Activated naive CD4-positive, alpha-beta T cell (primary cell): ENCODE measurements around the gene GBE1.
"Not testable (repeated sequence)": the region's sequence is repeated elsewhere in the genome, so short reads cannot be mapped to it uniquely, and the experiment has no call there.

Experiments
- DNase-seq, 4 experiments: peaks; one replicate each; lab custom pipeline; 2025; lab: John Stamatoyannopoulos, UW

The GBE1 gene

GRCh38 chr3:81760924-81761903 lies at the start of gene GBE1:
TSS of gene GBE1 (minus strand) at chr3:81761645. CDS start at chr3:81761517, 128 bp downstream.
- DNase-seq: peak; percentile 69 to 83 (median 78)

GRCh38 chr3:81808900-81809299 lies 47.5 kb upstream of the GBE1 start:
- DNase-seq: no peak

GRCh38 chr3:81799403-81799802 lies 38.0 kb upstream of the GBE1 start:
- DNase-seq: no peak

- no peak for DNase-seq
These were observed 32.0 kb upstream of the GBE1 start for GRCh38 chr3:81793410-81793809.

- no peak for DNase-seq
These were observed 28.7 kb upstream of the GBE1 start for GRCh38 chr3:81790117-81790516.

GRCh38 chr3:81789691-81790090 lies 28.2 kb upstream of the GBE1 start:
- no peak for DNase-seq

- no peak for DNase-seq
These were observed 27.2 kb upstream of the GBE1 start for GRCh38 chr3:81788610-81789009.

- no peak for DNase-seq
These were observed 26.6 kb upstream of the GBE1 start for GRCh38 chr3:81788044-81788443.

GRCh38 chr3:81782585-81782984 lies 21.1 kb upstream of the GBE1 start:
- DNase-seq: no peak

- no peak for DNase-seq
These were observed 17.3 kb upstream of the GBE1 start for GRCh38 chr3:81778678-81779182.

GRCh38 chr3:81776643-81777042 lies 15.2 kb upstream of the GBE1 start:
- no peak for DNase-seq

- no peak for DNase-seq
These were observed 9.3 kb upstream of the GBE1 start for GRCh38 chr3:81770710-81771109.

GRCh38 chr3:81769299-81769698 lies 7.9 kb upstream of the GBE1 start:
- DNase-seq: no peak

GRCh38 chr3:81767250-81767859 lies 5.9 kb upstream of the GBE1 start:
- not testable (repeated sequence) for DNase-seq

- DNase-seq: no peak
These were observed 4.0 kb upstream of the GBE1 start for GRCh38 chr3:81765400-81765799.

GRCh38 chr3:81764665-81765064 lies 3.2 kb upstream of the GBE1 start:
- no peak for DNase-seq

GRCh38 chr3:81764002-81764401 lies 2.6 kb upstream of the GBE1 start:
- DNase-seq: no peak

- DNase-seq: no peak
These were observed 1.6 kb upstream of the GBE1 start for GRCh38 chr3:81763001-81763400.

GRCh38 chr3:81761904-81762580 lies 597 bp upstream of the GBE1 start:
- no peak for DNase-seq

GRCh38 chr3:81760215-81760614 lies 1.2 kb downstream of the GBE1 start:
- DNase-seq: no peak

- DNase-seq: not testable (repeated sequence)
These were observed 2.7 kb downstream of the GBE1 start for GRCh38 chr3:81758771-81759170.

- DNase-seq: no peak
These were observed 3.2 kb downstream of the GBE1 start for GRCh38 chr3:81758275-81758674.
